ENCODE data around the gene TRMO. TPM values are rescaled to one million over a fixed set of nuclear protein-coding genes. Genes with fewer than 3 reads are reported as not detected.

TRMO gene
- total and polyA plus RNA-seq, 2 of the 13 experiments (the other 11 are each of a cell fraction or from before 2014, with no cell fraction given): 8.7 to 18.6 TPM

GRCh38 chr9:97860451-97861147 lies 61.7 kb downstream of the TRMO start (continued):
- TF ChIP-seq ZNF276 (CRISPR knock-in tag; IDR thresholded peaks at IDR 0.05; ENCODE audit: low read depth): no peak
- no peak for TF ChIP-seq ZBTB43 (CRISPR knock-in tag; conservative IDR thresholded peaks at IDR 0.05)
- no peak for TF ChIP-seq NFE2L1 (CRISPR knock-in tag; IDR thresholded peaks at IDR 0.05; ENCODE audit: borderline replicate concordance)
- TF ChIP-seq ZNF563 (CRISPR knock-in tag; IDR thresholded peaks at IDR 0.05): no peak
- TF ChIP-seq ZNF780A (CRISPR knock-in tag; IDR thresholded peaks at IDR 0.05): no peak
- no peak for TF ChIP-seq ZNF207 (IDR thresholded peaks at IDR 0.05; ENCODE audit: borderline replicate concordance)
- TF ChIP-seq KAT2B (IDR thresholded peaks at IDR 0.05; ENCODE audit: borderline replicate concordance, low read depth, low read length): no peak
- no peak for TF ChIP-seq PHB2 (IDR thresholded peaks at IDR 0.05; ENCODE audit: partially characterized antibody)

GRCh38 chr9:97859346-97859745 lies 63.0 kb downstream of the TRMO start:
- Histone ChIP-seq H3K27ac (ENCODE audit: extremely low read length, insufficient read depth, low read length) (no peak overlapping the region), H3K79me2 (ENCODE audit: insufficient read depth, low read length) (no peaks in the 10 kb centered on the region), H3K4me2 (ENCODE audit: low read depth, low read length) (no peak overlapping the region), H4K20me1 (ENCODE audit: insufficient read depth, low read length) (no peaks in the 10 kb centered on the region), H3K9ac (ENCODE audit: insufficient read depth, low read depth, low read length) (no peak overlapping the region), H3K9me3 (ENCODE audit: low read length) (no peaks in the 10 kb centered on the region), H3K36me3 (replicated peaks in 1 of 2; ENCODE audit: control insufficient read depth in 1 of 2, insufficient read depth in 2 of 2, low read length in 2 of 2) (no peaks in the 10 kb centered on the region), H3K4me1 (ENCODE audit: insufficient read depth, low read length) (no peaks in the 10 kb centered on the region; the same call in 1 of the 2 replicates), H2AFZ (ENCODE audit: low read length) (no peak overlapping the region), H3K27me3 (ENCODE audit: control insufficient read depth in 1 of 2, insufficient read depth in 2 of 2, low read length in 2 of 2) (peaks cover 6 to 43% of the 10 kb centered on the region in 2 experiments; a peak in 4 of 5 replicates), H3K4me3 (replicated peaks in 1 of 3; ENCODE audit: insufficient read depth in 1 of 3, low read depth in 2 of 3, low read length in 3 of 3) (no peak overlapping the region)
- FAIRE-seq: no peak
- intact Hi-C loops (cut with micrococcal nuclease; ENCODE audit: unreplicated experiment): no loop called here
- ChIA-PET POLR2A (no interaction called here), CTCF (ENCODE audit: low intra/inter-chr PET ratio, low total read pairs) (no interaction called here)
- in situ Hi-C loops (cut with HindIII; ENCODE audit: extremely low pct_ligation_motif_present, low pct_unique_long_range_greater_than_20kb): no loop called here
- WGBS (ENCODE audit: low lambda C conversion rate): 0% methylated on average over 2 of the region's 2 CpGs
- BruUV-seq (replicated peaks): no TSS peak
- no peak for ATAC-seq
- no peak for DNase-seq (ENCODE audit: low spot score)
- TF ChIP-seq ZNF263 (CRISPR knock-in tag; IDR thresholded peaks at IDR 0.05) (no peak), RXRA (CRISPR knock-in tag; IDR thresholded peaks at IDR 0.05) (no peak), HNF4G (IDR thresholded peaks at IDR 0.05; ENCODE audit: borderline replicate concordance, low read depth, low read length) (no peak), HNF4G (CRISPR knock-in tag; IDR thresholded peaks at IDR 0.05; ENCODE audit: borderline replicate concordance, low read depth) (no peak), XBP1 (CRISPR knock-in tag; IDR thresholded peaks at IDR 0.05) (no peak), TEAD2 (CRISPR knock-in tag; IDR thresholded peaks at IDR 0.05) (no peak), ZNF564 (CRISPR knock-in tag; IDR thresholded peaks at IDR 0.05) (no peak), NCOA2 (CRISPR knock-in tag; IDR thresholded peaks at IDR 0.05) (no peak)
